ENCODE data around the gene ETV5.

Gene ETV5

DNA sequence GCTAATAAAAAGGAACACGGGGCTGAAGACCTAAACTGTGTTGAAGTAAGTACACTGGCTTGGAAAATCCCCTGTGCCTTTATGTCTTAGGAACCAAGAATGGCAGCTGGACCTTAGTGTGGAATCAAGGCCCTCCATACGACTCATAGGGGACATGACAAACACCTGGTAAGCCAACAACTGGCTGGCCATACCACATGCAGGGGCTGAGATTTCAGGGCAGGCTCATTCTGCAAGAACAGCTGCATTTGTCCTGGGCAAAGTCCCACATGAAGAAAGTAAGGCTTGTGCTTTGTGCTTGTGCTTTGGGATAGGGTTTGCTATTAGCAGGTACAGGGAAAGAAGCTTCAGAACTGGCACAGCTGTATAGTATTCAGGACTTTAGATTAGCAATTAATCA lies 18.0 kb downstream of the ETV5 start:
- TF ChIP-seq, protein P1, sequence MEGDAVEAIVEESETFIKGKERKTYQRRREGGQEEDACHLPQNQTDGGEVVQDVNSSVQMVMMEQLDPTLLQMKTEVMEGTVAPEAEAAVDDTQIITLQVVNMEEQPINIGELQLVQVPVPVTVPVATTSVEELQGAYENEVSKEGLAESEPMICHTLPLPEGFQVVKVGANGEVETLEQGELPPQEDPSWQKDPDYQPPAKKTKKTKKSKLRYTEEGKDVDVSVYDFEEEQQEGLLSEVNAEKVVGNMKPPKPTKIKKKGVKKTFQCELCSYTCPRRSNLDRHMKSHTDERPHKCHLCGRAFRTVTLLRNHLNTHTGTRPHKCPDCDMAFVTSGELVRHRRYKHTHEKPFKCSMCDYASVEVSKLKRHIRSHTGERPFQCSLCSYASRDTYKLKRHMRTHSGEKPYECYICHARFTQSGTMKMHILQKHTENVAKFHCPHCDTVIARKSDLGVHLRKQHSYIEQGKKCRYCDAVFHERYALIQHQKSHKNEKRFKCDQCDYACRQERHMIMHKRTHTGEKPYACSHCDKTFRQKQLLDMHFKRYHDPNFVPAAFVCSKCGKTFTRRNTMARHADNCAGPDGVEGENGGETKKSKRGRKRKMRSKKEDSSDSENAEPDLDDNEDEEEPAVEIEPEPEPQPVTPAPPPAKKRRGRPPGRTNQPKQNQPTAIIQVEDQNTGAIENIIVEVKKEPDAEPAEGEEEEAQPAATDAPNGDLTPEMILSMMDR (conservative IDR thresholded peaks at IDR 0.05; ENCODE audit: low read depth, low read length) = no peak
- H3K4me3 ChIP-seq (ENCODE audit: low read length) = no peak overlapping the region
- no peak for DNase-seq (ENCODE audit: low read depth)

DNA sequence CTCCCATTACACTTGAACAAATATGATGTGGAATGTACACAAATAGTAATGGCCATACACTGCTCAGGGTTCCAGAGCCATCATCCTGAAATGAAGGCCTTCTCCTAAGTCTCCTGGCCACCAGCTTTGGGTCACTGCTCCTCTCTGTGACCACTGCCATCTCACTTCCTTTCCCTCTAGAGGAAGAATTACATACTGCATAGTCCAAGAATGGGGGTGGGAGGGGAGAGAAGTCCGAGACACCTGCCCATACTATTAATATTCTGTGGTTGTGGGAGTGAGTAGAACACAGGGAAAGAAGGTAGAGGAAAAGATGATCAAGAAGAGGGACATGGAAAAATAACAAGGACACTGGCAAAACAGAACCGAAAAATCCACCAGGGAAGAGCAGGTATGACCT lies 20.6 kb downstream of the ETV5 start:
- no peak for DNase-seq (ENCODE audit: low read depth)
- no peak overlapping the region for H3K4me3 ChIP-seq (ENCODE audit: low read length)
- TF ChIP-seq, protein P1 (conservative IDR thresholded peaks at IDR 0.05; ENCODE audit: low read depth, low read length) = peak; percentile 3

DNA sequence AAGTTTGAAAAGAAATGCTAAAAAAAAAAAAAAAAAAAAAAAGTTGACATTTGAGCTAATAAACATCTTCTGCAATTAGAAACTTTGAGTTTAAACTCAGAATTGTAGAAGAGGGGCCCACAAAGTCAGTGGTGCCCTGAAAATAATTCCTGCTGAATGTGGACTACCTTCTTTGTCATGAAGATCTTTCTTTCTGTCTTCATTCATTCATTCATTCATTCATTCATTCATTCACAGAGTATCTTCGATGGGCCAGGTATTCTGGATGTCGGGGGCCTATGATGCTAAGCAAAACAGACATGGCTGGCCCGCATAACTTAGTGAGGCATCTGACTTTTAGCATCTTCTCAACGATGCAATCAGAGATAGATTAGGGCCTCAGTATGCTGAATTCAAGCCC lies 24.6 kb downstream of the ETV5 start:
- TF ChIP-seq, protein P1 (conservative IDR thresholded peaks at IDR 0.05; ENCODE audit: low read depth, low read length) = no peak
- H3K4me3 ChIP-seq (ENCODE audit: low read length) = no peak overlapping the region
- no peak for DNase-seq (ENCODE audit: low read depth)

DNA sequence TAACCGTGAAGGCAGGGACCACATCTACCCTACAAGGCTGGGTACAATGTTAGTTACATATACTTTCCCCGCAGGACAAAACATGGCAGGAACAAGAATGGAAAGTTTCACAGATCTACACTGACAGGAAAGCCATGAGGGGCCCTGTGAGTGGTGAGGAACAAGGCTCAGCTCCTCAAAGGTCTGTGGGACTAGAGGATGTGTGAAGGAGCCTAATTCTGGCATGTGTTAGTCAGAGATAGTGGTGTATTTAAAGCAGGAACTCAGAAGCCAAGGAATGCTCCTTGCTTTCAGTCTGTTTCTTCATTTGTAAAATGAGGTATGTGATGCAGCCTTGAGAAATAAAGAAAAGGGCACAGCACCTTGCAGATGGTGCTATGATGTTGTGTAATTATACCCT lies 25.1 kb downstream of the ETV5 start:
- TF ChIP-seq, protein P1 (conservative IDR thresholded peaks at IDR 0.05; ENCODE audit: low read depth, low read length) = no peak
- DNase-seq (ENCODE audit: low read depth) = no peak
- no peak overlapping the region for H3K4me3 ChIP-seq (ENCODE audit: low read length)

DNA sequence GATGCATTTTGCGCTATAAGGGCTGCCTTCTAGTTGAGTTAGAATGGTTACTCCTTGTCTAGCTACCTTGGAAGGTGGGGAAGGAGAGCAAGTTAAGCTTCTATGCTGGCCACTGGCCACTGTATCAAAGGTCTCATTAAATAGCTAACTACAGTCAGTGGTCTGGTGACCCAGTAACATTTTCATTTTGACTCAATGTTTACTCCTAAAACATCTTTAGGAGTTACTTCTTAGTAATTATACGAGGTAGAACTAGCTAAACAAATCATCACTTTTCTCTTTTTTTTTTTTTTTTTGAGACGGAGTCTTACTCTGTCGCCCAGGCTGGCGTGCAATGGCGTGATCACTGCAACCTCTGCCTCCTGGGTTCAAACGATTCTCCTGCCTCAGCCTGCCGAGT lies 26.7 kb downstream of the ETV5 start:
- DNase-seq (ENCODE audit: low read depth) = no peak
- TF ChIP-seq, protein P1 (conservative IDR thresholded peaks at IDR 0.05; ENCODE audit: low read depth, low read length) = no peak
- no peak overlapping the region for H3K4me3 ChIP-seq (ENCODE audit: low read length)

DNA sequence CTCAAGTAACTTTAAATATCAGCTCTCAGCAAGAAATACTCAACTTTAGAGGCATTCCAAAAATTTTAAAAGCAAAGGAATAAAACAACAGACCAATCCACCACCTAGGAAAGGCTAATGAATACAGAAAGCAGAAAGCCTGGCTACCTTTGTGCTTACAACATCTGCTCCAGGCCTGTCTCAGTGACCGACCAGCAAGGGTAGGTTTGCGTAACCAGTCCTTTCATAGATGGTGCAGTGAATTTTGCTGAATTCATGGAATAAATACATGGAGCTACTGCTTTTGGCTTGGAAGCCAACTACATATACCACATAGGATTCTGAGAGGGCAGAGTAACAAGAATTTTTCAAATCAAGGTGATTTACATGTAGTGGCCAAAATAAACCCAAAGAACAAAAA lies 27.2 kb downstream of the ETV5 start:
- TF ChIP-seq, protein P1 (conservative IDR thresholded peaks at IDR 0.05; ENCODE audit: low read depth, low read length) = no peak
- no peak for DNase-seq (ENCODE audit: low read depth)
- H3K4me3 ChIP-seq (ENCODE audit: low read length) = no peak overlapping the region

DNA sequence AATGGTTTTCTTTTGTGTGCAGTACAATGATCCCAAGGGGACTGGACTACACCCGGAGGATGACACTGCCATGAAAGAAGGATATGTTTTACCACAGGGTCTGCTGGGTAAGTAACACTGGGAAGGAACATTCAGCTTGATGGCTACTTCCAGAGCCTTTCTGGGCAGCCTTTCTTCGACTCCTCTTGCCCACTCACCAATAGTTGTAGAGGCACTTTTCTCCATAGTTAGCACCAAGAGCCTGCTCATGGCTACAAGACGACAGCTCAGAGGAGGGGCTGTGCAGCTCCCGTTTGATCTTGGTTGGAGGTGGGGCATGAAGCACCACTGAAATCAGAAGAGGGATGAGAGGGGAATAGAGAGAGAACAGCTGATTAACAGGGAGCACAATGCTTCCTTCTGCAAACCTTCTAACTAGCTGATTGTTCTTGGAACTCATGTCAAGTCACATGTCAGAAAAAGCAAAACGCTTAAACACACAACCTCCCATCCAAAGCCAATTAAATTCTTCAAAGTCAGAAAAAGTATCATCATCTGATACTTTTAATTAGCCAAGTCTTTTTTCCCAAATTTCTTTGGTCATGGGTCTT lies 27.9 kb downstream of the ETV5 start:
- TF ChIP-seq, protein P1 (conservative IDR thresholded peaks at IDR 0.05; ENCODE audit: low read depth, low read length) = no peak
- no peak for DNase-seq (ENCODE audit: low read depth)
- H3K4me3 ChIP-seq (ENCODE audit: low read length) = no peak overlapping the region

Measured in retinal pigment epithelial cell (primary cell).